ENCODE results near the gene DENND1A.

Gene DENND1A

GRCh38 chr9:123343443-123344191 lies 586.3 kb downstream of the DENND1A start:
- DNase-seq (ENCODE audit: extremely low spot score) = no peak
- ChIA-PET CTCF (no interaction called here), POLR2A (no interaction called here)
- TF ChIP-seq HDGF (IDR thresholded peaks at IDR 0.05; ENCODE audit: borderline replicate concordance) (no peak), CTBP1 (IDR thresholded peaks at IDR 0.05; ENCODE audit: borderline replicate concordance) (no peak), FOXM1 (IDR thresholded peaks at IDR 0.05; ENCODE audit: borderline replicate concordance) (no peak), PKNOX1 (IDR thresholded peaks at IDR 0.05) (no peak), SP1 (IDR thresholded peaks at IDR 0.05) (no peak), ELF4 (IDR thresholded peaks at IDR 0.05) (no peak), FOXK2 (IDR thresholded peaks at IDR 0.05) (no peak), NFRKB (IDR thresholded peaks at IDR 0.05) (no peak), LEF1 (IDR thresholded peaks at IDR 0.05; ENCODE audit: borderline replicate concordance) (no peak), TARDBP (IDR thresholded peaks at IDR 0.05) (no peak), ZNF384 (IDR thresholded peaks at IDR 0.05) (no peak)

GRCh38 chr9:123342247-123342646 lies 587.7 kb downstream of the DENND1A start:
- ChIA-PET CTCF (no interaction called here), POLR2A (no interaction called here)
- no peak for TF ChIP-seq CTBP1 (IDR thresholded peaks at IDR 0.05; ENCODE audit: borderline replicate concordance)
- no peak for TF ChIP-seq NFRKB (IDR thresholded peaks at IDR 0.05)
- TF ChIP-seq ZNF384 (IDR thresholded peaks at IDR 0.05) = no peak
- TF ChIP-seq FOXM1 (IDR thresholded peaks at IDR 0.05; ENCODE audit: borderline replicate concordance) = no peak
- TF ChIP-seq BHLHE40 (IDR thresholded peaks at IDR 0.05; ENCODE audit: borderline replicate concordance) = no peak
- no peak for TF ChIP-seq LEF1 (IDR thresholded peaks at IDR 0.05; ENCODE audit: borderline replicate concordance)
- TF ChIP-seq TARDBP (IDR thresholded peaks at IDR 0.05) = no peak
- TF ChIP-seq HDGF (IDR thresholded peaks at IDR 0.05; ENCODE audit: borderline replicate concordance) = no peak
- TF ChIP-seq SUZ12 (IDR thresholded peaks at IDR 0.05) = no peak
- TF ChIP-seq PKNOX1 (IDR thresholded peaks at IDR 0.05) = no peak
- no peak for TF ChIP-seq FOXA1 (IDR thresholded peaks at IDR 0.05)
- TF ChIP-seq ELF4 (IDR thresholded peaks at IDR 0.05) = no peak
- no peak for DNase-seq (ENCODE audit: extremely low spot score)

- DNase-seq (ENCODE audit: extremely low spot score) = no peak
- ChIA-PET POLR2A (no interaction called here), CTCF (interaction anchor here (0.8 kb wide), 1 partner anchor 8 kb away, joined by 3 read pairs; no protein-coding TSS in a partner anchor)
- TF ChIP-seq HDGF (IDR thresholded peaks at IDR 0.05; ENCODE audit: borderline replicate concordance) = no peak
- no peak for TF ChIP-seq ARNT (IDR thresholded peaks at IDR 0.05)
- no peak for TF ChIP-seq TARDBP (IDR thresholded peaks at IDR 0.05)
- TF ChIP-seq SP1 (IDR thresholded peaks at IDR 0.05) = no peak
- no peak for TF ChIP-seq PKNOX1 (IDR thresholded peaks at IDR 0.05)
- TF ChIP-seq FOXK2 (IDR thresholded peaks at IDR 0.05) = no peak
- TF ChIP-seq FOXA1 (IDR thresholded peaks at IDR 0.05) = no peak
- no peak for TF ChIP-seq BHLHE40 (IDR thresholded peaks at IDR 0.05; ENCODE audit: borderline replicate concordance)
- no peak for TF ChIP-seq CTBP1 (IDR thresholded peaks at IDR 0.05; ENCODE audit: borderline replicate concordance)
- TF ChIP-seq L3MBTL2 (conservative IDR thresholded peaks at IDR 0.05) = no peak
- TF ChIP-seq LEF1 (IDR thresholded peaks at IDR 0.05; ENCODE audit: borderline replicate concordance) = no peak
- TF ChIP-seq ELF4 (IDR thresholded peaks at IDR 0.05) = no peak
- no peak for TF ChIP-seq SUZ12 (IDR thresholded peaks at IDR 0.05)
- no peak for TF ChIP-seq ZNF384 (IDR thresholded peaks at IDR 0.05)
- no peak for TF ChIP-seq FOXM1 (IDR thresholded peaks at IDR 0.05; ENCODE audit: borderline replicate concordance)
Measured at GRCh38 chr9:123341816-123342215, 588.1 kb downstream of the DENND1A start.

- ChIA-PET POLR2A (no interaction called here), CTCF (no interaction called here)
- no peak for DNase-seq (ENCODE audit: extremely low spot score)
- TF ChIP-seq FOXA1 (IDR thresholded peaks at IDR 0.05) = no peak
- TF ChIP-seq ELF4 (IDR thresholded peaks at IDR 0.05) = no peak
- no peak for TF ChIP-seq SUZ12 (IDR thresholded peaks at IDR 0.05)
- no peak for TF ChIP-seq ZNF384 (IDR thresholded peaks at IDR 0.05)
- TF ChIP-seq CTBP1 (IDR thresholded peaks at IDR 0.05; ENCODE audit: borderline replicate concordance) = no peak
- no peak for TF ChIP-seq BHLHE40 (IDR thresholded peaks at IDR 0.05; ENCODE audit: borderline replicate concordance)
- TF ChIP-seq ARNT (IDR thresholded peaks at IDR 0.05) = no peak
Measured at GRCh38 chr9:123339666-123340510, 590.0 kb downstream of the DENND1A start.

- POLR2A ChIA-PET = no interaction called here
- DNase-seq (ENCODE audit: extremely low spot score) = no peak
Measured at GRCh38 chr9:123338710-123339665, 590.9 kb downstream of the DENND1A start.

More at GRCh38 chr9:123338710-123339665, 590.9 kb downstream of the DENND1A start:
- TF ChIP-seq ZNF384 (IDR thresholded peaks at IDR 0.05) (no peak), SUZ12 (IDR thresholded peaks at IDR 0.05) (no peak), CTBP1 (IDR thresholded peaks at IDR 0.05; ENCODE audit: borderline replicate concordance) (no peak), ELF4 (IDR thresholded peaks at IDR 0.05) (no peak), LEF1 (IDR thresholded peaks at IDR 0.05; ENCODE audit: borderline replicate concordance) (no peak), FOXA1 (IDR thresholded peaks at IDR 0.05) (no peak), NFRKB (IDR thresholded peaks at IDR 0.05) (no peak), SP1 (IDR thresholded peaks at IDR 0.05) (no peak), HDGF (IDR thresholded peaks at IDR 0.05; ENCODE audit: borderline replicate concordance) (no peak), FOXM1 (IDR thresholded peaks at IDR 0.05; ENCODE audit: borderline replicate concordance) (no peak), TARDBP (IDR thresholded peaks at IDR 0.05) (no peak), FOXK2 (IDR thresholded peaks at IDR 0.05) (no peak)
- CTCF ChIA-PET = no interaction called here

Measured in HEK293T (cell line).